Erythroblast (primary cell): ENCODE measurements around the gene PRICKLE2.

ENCODE experiments used
- GATA1 ChIP-seq: IDR thresholded peaks from 2 replicates; pipeline ENCODE4 v1.6.1; 2011; ENCODE audit warnings: low read depth, mild to moderate bottlenecking, control low read depth, low read length, moderate library complexity
- POLR2A ChIP-seq: IDR thresholded peaks from 2 replicates; pipeline ENCODE4 v1.6.1; 2011; ENCODE audit warnings: mild to moderate bottlenecking, low read length

DNA sequence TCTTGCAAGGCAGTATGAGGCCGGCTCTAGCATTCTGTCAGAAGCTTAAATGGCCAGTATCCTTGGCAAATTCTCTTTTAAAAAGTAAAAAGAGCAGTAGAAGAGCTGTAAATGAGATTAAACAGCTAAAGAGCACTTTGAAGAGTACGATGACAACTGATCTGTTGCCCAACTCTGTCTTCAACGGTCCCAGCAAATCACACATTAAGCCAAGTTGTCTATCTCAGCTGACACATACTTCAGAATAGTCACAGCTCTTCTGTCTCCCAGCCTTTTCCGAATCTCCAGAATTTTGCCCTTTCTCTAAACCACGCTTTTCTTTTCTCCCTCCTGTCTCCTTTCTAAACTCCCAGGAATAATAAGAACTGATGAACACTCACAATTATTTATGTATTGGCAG, 51.7 kb downstream of the PRICKLE2 start:
- TF ChIP-seq POLR2A (no peak), GATA1 (no peak)
